Measurements from ENCODE around the gene SPRR3.

Gene SPRR3, protein sequence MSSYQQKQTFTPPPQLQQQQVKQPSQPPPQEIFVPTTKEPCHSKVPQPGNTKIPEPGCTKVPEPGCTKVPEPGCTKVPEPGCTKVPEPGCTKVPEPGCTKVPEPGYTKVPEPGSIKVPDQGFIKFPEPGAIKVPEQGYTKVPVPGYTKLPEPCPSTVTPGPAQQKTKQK

DNA sequence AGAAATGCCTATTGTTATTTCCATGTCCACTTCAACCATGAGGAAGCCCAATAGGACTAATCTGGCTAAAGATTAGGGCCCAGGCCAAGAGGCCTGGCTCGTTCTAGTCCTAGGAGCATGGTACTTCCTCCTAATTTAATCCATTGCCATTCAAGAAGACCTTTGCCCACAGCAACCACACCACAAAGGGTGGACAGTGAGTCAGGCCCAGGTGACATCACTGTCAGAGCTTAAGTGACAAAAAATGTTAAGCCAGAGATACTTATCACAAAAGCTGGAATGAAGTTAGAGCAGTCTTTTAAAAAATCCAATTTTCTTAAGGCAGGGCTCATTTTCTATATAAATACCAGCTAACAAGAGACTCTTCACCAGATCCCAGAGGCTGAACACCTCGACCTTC lies at the start of gene SPRR3:
SPRR3 (plus strand) TSS at position 368 of the 400 bp plus-strand sequence. CDS start 1,272 bp downstream, outside the sequence.
- in situ Hi-C loops (cut with MboI; ENCODE audit: low pct_unique_long_range_greater_than_20kb, low sequenced_read_pairs, unreplicated experiment), result no loop called here
- TF ChIP-seq, protein P1, sequence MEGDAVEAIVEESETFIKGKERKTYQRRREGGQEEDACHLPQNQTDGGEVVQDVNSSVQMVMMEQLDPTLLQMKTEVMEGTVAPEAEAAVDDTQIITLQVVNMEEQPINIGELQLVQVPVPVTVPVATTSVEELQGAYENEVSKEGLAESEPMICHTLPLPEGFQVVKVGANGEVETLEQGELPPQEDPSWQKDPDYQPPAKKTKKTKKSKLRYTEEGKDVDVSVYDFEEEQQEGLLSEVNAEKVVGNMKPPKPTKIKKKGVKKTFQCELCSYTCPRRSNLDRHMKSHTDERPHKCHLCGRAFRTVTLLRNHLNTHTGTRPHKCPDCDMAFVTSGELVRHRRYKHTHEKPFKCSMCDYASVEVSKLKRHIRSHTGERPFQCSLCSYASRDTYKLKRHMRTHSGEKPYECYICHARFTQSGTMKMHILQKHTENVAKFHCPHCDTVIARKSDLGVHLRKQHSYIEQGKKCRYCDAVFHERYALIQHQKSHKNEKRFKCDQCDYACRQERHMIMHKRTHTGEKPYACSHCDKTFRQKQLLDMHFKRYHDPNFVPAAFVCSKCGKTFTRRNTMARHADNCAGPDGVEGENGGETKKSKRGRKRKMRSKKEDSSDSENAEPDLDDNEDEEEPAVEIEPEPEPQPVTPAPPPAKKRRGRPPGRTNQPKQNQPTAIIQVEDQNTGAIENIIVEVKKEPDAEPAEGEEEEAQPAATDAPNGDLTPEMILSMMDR (IDR thresholded peaks at IDR 0.05; ENCODE audit: extremely low read depth, insufficient read depth, missing control alignments), result no peak
- DNase-seq (ENCODE audit: low spot score), result no peak

GRCh38 chr1:152953761-152954160 lies 47.8 kb upstream of the SPRR3 start:
- in situ Hi-C loops (cut with MboI; ENCODE audit: low pct_unique_long_range_greater_than_20kb, low sequenced_read_pairs, unreplicated experiment), result no loop called here
- TF ChIP-seq, protein P1 (IDR thresholded peaks at IDR 0.05; ENCODE audit: extremely low read depth, insufficient read depth, missing control alignments), result no peak

DNA sequence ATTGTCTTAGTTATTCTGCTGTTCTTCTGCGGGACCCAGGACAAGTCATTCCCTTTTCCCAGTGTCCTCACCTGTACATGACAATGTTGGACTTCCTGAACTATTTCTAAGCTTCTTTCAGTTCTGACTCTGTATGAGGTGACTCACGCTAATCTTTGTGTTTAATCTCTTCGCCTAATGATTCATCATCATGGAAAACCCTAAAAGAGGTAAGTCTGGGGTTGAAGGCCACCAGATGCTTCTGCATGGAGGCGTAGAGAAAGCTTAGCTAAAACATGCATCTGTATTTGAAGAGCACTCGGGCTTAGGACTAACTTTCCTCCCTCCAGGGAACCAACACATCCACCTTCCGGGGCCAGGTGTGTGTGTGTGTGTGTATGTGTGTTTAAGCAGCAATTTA lies 47.1 kb upstream of the SPRR3 start:
- in situ Hi-C loops (cut with MboI; ENCODE audit: low pct_unique_long_range_greater_than_20kb, low sequenced_read_pairs, unreplicated experiment), result no loop called here
- TF ChIP-seq, protein P1 (IDR thresholded peaks at IDR 0.05; ENCODE audit: extremely low read depth, insufficient read depth, missing control alignments), result no peak
- no peak for DNase-seq (ENCODE audit: low spot score)

More at GRCh38 chr1:152953761-152954160, 47.8 kb upstream of the SPRR3 start:
- no peak for DNase-seq (ENCODE audit: low spot score)

GRCh38 chr1:152957561-152957960 lies 44.0 kb upstream of the SPRR3 start:
- in situ Hi-C loops (cut with MboI; ENCODE audit: low pct_unique_long_range_greater_than_20kb, low sequenced_read_pairs, unreplicated experiment), result no loop called here
- no peak for DNase-seq (ENCODE audit: low spot score)
- TF ChIP-seq, protein P1 (IDR thresholded peaks at IDR 0.05; ENCODE audit: extremely low read depth, insufficient read depth, missing control alignments), result no peak

DNA sequence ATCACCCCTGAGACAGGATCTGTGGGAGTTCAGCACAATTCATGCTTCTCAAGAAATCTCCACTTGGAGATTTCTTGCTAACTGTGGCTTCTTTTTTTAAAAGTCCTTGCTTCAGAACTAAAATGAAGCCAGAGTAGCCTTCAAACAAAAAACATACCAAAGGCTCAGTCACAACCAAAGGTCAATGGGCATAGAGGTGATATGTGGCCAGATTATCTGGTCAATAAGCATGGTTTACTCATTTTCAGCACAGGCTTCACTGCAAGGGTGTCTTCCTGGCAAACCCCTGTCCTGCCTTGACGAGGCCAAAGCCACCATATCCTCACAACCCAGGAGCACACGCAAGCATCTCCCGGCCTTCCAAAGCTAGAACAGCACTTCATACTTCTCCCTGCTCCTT lies 42.3 kb upstream of the SPRR3 start:
- no peak for DNase-seq (ENCODE audit: low spot score)
- TF ChIP-seq, protein P1 (IDR thresholded peaks at IDR 0.05; ENCODE audit: extremely low read depth, insufficient read depth, missing control alignments), result no peak

DNA sequence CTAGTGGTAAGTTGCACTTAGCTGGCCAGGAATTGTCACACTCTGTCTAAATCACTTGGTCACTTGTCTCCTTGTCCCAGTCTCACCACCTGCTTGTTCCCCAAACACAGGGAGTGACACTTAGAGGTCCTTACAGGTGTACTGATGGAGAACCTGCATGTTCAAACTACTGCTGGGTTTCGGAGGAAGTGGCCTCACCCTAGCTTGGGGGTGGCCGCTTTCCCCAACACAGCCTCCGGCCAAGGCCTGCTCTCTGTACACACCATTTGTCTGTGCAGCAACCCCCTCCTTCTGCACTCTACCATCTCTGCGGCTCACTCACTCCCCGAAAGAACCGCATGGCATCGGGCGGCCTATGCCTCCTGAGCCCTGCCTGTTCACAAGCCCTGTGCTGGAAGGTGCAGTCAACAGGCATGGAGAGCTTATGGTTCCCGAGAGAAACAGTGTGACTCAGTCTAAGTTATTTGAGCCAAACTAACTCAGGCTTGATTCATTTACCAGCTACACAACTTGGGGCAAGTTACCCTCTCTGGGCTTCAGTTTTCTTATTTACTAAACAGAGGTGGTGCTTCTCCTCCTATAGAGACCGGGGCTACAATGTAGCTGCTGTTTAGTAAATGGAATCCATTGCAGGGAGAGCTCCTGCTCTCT lies 41.6 kb upstream of the SPRR3 start:
- TF ChIP-seq, protein P1 (IDR thresholded peaks at IDR 0.05; ENCODE audit: extremely low read depth, insufficient read depth, missing control alignments), result no peak
- in situ Hi-C loops (cut with MboI; ENCODE audit: low pct_unique_long_range_greater_than_20kb, low sequenced_read_pairs, unreplicated experiment), result no loop called here
- DNase-seq (ENCODE audit: low spot score), result no peak

More for the DNA sequence above, 42.3 kb upstream of the SPRR3 start:
- in situ Hi-C loops (cut with MboI; ENCODE audit: low pct_unique_long_range_greater_than_20kb, low sequenced_read_pairs, unreplicated experiment), result no loop called here

Data from GM13977 (cell line).